NT2/D1 (cell line): ENCODE results near the gene PCNT.

Source experiments
- DNase-seq: peaks from one replicate; pipeline ENCODE4 v3.0.0-alpha.2; 2011; ENCODE audit warnings: low read depth, low spot score
- H3K27me3 ChIP-seq: 2 replicates; pipeline ENCODE4 v1.6.0; 2011; ENCODE audit warnings: mild to moderate bottlenecking; ENCODE audit not compliant: insufficient read length, insufficient read depth
- H3K36me3 ChIP-seq: 2 replicates; pipeline ENCODE4 v1.6.1; 2011; ENCODE audit warnings: mild to moderate bottlenecking, low read length, mixed read lengths; ENCODE audit not compliant: insufficient read depth, insufficient read length
- H3K4me1 ChIP-seq: 2 replicates; pipeline ENCODE4 v1.5.1; 2011; ENCODE audit not compliant: insufficient read depth, insufficient read length
- H3K4me3 ChIP-seq: 2 replicates; pipeline ENCODE4 v1.5.1; 2011; ENCODE audit warnings: low read depth; ENCODE audit not compliant: insufficient read length
- H3K9ac ChIP-seq: 2 replicates; pipeline ENCODE4 v1.6.0; 2011; ENCODE audit warnings: low read depth; ENCODE audit not compliant: insufficient read length
- H3K9me3 ChIP-seq: 2 replicates; pipeline ENCODE4 v1.5.1; 2011; ENCODE audit warnings: mild to moderate bottlenecking, low read length; ENCODE audit not compliant: insufficient read depth
- SUZ12 ChIP-seq: IDR thresholded peaks from 2 replicates; pipeline ENCODE4 v1.6.1; 2011; ENCODE audit not compliant: insufficient read length, insufficient read depth; ENCODE audit errors: extremely low read depth
- YY1 ChIP-seq: IDR thresholded peaks from 2 replicates; pipeline ENCODE4 v1.6.1; 2011; ENCODE audit not compliant: insufficient read length, insufficient read depth
- ZNF274 ChIP-seq: IDR thresholded peaks from 2 replicates; pipeline ENCODE4 v1.6.1; 2011; ENCODE audit warnings: mild to moderate bottlenecking, low read depth, low read length

Gene PCNT

DNA sequence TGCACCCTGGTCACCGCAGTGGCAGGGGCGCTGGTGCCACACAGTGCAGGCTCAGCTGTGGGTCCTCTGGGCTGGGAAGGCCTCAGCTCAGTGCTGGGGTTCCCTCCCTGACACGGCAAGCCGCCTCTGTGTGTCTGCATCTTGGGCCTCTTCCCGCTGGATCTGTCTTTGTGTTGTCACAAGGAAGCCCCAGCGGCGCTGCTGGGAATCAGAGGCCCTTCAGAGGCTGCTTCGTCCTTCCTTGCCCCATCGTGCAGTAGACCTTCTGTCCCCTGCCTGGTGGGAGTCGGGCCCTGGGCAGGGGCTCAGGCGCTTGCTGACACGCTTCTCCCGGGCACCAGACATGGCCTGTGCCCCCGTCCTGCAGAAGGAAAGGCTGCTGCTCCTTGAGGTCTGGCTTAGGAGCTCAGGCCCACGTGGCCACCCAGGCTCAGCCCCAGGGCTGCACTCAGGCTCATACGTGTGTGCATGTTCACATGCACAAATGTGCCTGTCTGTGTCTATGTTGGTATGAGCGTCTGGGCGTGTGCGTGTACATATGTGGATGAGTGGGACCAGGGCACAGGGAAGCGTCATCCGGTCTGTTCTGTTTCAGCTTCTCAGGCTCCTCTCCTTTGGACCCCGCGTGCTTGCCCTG, 110.5 kb downstream of the PCNT start:
- Histone ChIP-seq H3K4me1 (peaks cover 13% of the 10 kb centered on the region), H3K9me3 (no peaks in the 10 kb centered on the region), H3K36me3 (peaks cover 85% of the 10 kb centered on the region), H3K9ac (no peak overlapping the region), H3K4me3 (no peak overlapping the region), H3K27me3 (no peaks in the 10 kb centered on the region)
- TF ChIP-seq ZNF274, result no peak
- TF ChIP-seq SUZ12, result no peak
- no peak for TF ChIP-seq YY1
- no peak for DNase-seq

DNA sequence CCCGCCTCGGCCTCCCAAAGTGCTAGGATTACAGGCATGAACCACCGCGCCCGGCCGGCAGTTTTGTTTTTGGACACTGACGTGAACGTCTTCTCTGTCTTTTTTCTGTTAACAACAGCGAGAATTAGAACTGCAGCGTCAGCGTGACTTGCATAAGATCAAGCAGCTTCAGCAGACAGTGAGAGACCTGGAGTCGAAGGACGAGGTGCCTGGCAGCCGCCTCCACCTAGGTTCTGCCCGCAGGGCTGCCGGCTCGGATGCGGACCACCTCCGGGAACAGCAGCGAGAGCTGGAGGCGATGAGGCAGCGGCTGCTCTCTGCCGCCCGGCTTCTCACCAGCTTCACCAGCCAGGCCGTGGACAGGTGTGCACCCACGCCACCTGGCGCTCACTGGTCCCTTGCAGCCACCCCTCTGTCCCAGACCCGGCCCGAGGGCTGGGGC, 111.9 kb downstream of the PCNT start:
- H3K9me3 ChIP-seq, result no peaks in the 10 kb centered on the region
- TF ChIP-seq YY1 (no peak), ZNF274 (no peak)
- H3K4me1 ChIP-seq, result peaks cover 11% of the 10 kb centered on the region
- no peak overlapping the region for H3K9ac ChIP-seq
- no peaks in the 10 kb centered on the region for H3K27me3 ChIP-seq
- peaks cover 85% of the 10 kb centered on the region for H3K36me3 ChIP-seq
- DNase-seq, result no peak
- H3K4me3 ChIP-seq, result no peak overlapping the region

DNA sequence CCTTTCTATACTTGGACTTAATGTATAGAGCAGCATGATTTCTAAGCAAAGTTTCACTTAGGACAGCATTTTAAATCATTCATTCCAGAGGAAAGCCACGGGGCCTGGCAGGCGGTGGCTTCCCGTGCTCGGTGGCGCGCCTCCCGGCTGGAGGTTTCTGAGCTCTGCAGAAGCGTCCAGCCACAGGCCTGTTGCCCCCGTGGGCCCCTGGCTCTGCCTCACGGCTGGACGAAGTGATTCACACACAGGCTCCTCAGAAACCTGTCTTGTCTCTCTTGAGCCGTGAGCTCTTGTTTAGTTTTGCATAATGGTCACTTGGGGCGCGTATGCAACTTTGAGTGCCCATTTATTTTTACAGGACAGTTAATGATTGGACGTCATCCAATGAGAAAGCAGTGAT, 112.7 kb downstream of the PCNT start:
- no peaks in the 10 kb centered on the region for H3K27me3 ChIP-seq

DNA sequence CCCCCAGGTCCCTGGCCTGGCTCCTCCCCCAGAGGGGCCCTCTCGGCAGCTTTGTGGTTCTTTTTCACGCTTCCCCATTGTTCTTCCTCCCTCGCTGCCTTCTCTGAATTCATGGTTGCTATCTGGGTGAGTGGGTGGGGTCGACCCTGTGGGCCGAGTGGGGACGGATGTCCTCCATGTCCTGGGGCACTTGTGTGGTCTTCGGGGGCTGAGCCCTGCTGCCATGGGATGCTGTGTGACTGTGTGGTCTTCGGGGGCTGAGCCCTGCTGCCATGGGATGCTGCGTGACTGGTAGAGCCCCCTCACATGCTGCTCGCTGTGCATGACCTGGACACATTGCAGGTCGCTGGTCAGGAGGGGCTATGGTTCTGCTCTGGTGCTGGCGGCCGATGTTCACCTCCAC, 113.1 kb downstream of the PCNT start:
- Histone ChIP-seq H3K9me3 (no peaks in the 10 kb centered on the region), H3K27me3 (no peaks in the 10 kb centered on the region), H3K9ac (no peak overlapping the region), H3K4me3 (no peak overlapping the region), H3K36me3 (peaks cover 85% of the 10 kb centered on the region), H3K4me1 (peaks cover 11% of the 10 kb centered on the region)
- TF ChIP-seq SUZ12 (no peak), ZNF274 (no peak), YY1 (no peak)
- no peak for DNase-seq

More for the DNA sequence above, 112.7 kb downstream of the PCNT start:
- Histone ChIP-seq H3K9me3 (no peaks in the 10 kb centered on the region), H3K9ac (no peak overlapping the region), H3K36me3 (peaks cover 85% of the 10 kb centered on the region), H3K4me1 (peaks cover 11% of the 10 kb centered on the region), H3K4me3 (no peak overlapping the region)
- DNase-seq, result no peak
- TF ChIP-seq YY1 (no peak), SUZ12 (no peak), ZNF274 (no peak)

DNA sequence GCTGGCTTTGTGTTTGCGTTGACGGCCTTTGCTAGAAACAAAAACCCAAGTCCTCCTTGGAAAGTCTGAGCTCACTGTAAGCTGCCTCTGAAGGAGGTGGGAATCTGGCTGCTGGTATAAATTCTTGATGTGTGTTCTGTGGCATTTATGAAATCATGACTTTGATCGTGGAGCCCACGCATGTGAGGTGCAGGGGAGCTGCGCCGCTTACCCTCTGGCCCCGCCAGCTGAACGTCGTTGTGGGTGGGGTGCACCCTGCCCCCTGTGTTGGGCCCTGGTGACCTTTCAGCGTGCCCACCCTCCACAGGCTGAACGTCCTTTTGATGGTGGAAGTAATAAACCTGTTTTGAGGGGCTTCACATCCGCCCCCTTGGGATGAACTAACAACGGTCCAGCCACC, 113.6 kb downstream of the PCNT start:
- no peak overlapping the region for H3K4me3 ChIP-seq
- no peaks in the 10 kb centered on the region for H3K9me3 ChIP-seq
- no peak for TF ChIP-seq SUZ12
- no peak for TF ChIP-seq YY1
- no peak for TF ChIP-seq ZNF274
- H3K27me3 ChIP-seq, result no peaks in the 10 kb centered on the region
- no peak overlapping the region for H3K9ac ChIP-seq
- no peak for DNase-seq
- peaks cover 11% of the 10 kb centered on the region for H3K4me1 ChIP-seq
- peaks cover 85% of the 10 kb centered on the region for H3K36me3 ChIP-seq

DNA sequence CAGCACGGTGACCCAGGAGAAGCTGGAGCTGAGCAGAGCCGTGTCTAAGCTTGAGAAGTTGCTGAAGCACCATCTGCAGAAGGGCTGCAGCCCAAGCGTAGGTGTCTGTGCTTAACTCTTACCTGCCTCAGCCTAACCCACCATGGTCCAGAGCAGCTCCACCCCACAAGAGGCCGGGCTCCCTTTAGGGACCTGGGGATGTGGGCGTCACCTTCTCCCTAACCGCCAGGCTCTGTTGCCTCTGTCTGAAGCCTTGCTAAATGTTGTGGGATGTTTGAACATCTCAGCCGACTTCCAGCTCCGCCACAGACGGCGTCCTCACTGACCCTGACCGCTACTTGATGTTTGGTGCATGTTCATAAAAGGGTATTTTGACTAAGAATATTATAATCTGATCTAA, 114.3 kb downstream of the PCNT start:
- Histone ChIP-seq H3K4me3 (no peak overlapping the region), H3K36me3 (peaks cover 86% of the 10 kb centered on the region), H3K9ac (no peak overlapping the region), H3K27me3 (no peaks in the 10 kb centered on the region), H3K9me3 (no peaks in the 10 kb centered on the region), H3K4me1 (peaks cover 15% of the 10 kb centered on the region)
- DNase-seq, result no peak
- TF ChIP-seq ZNF274 (no peak), YY1 (no peak), SUZ12 (no peak)

DNA sequence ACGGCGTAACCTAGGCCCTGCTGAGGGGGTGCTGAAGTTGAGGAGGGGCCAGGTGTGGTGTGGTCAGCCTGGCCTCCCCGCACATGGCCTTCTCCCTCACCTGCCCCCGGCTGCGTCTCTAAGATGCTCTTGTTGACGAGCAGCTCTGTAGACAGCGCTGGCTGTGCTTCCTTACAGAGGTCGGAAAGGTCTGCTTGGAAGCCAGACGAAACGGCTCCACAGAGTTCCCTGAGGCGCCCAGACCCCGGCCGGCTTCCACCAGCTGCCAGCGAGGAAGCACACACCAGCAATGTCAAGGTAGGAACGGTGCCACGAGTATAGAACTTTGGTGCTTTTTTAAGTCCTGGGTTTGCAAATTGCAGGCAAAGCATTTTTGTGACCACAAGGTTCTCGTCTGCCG, 116.0 kb downstream of the PCNT start:
- Histone ChIP-seq H3K9me3 (no peaks in the 10 kb centered on the region), H3K4me1 (peaks cover 18% of the 10 kb centered on the region), H3K36me3 (peaks cover 88% of the 10 kb centered on the region), H3K27me3 (no peaks in the 10 kb centered on the region), H3K9ac (no peak overlapping the region), H3K4me3 (no peak overlapping the region)
- TF ChIP-seq SUZ12 (no peak), YY1 (no peak), ZNF274 (no peak)
- no peak for DNase-seq

DNA sequence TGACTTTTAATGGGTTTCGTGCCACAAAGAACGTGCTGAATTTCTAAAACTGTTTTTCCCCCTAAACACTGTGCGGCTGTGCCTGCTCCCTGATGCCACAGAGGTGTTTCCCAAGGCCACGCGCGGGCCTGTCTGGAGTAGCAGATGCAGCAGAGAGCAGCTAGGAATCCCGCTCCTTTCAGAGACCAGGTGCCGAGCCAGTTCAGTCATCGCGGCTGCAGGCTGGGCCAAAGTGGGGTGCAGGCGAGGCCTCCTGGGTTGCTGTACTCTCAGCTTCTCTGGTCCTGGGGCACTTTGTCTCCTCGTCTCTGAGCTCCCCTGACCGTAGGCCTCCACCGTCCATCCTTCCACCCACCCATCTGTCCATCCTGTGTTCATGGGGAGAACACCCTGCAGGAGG, 117.4 kb downstream of the PCNT start:
- Histone ChIP-seq H3K4me1 (peaks cover 18% of the 10 kb centered on the region), H3K4me3 (no peak overlapping the region), H3K9ac (no peak overlapping the region), H3K9me3 (no peaks in the 10 kb centered on the region), H3K36me3 (peaks cover 90% of the 10 kb centered on the region), H3K27me3 (no peaks in the 10 kb centered on the region)
- TF ChIP-seq SUZ12 (no peak), ZNF274 (no peak), YY1 (no peak)
- no peak for DNase-seq
